GM21737 (cell line): ENCODE data around the gene LRRK1.

Source experiments
- ATAC-seq: cut with Tn5 transposase; IDR thresholded peaks from one replicate; pipeline ENCODE4 v1.9.1; 2021; ENCODE audit warnings: mild to moderate bottlenecking, moderate library complexity; ENCODE audit not compliant: unreplicated experiment

LRRK1 gene

DNA sequence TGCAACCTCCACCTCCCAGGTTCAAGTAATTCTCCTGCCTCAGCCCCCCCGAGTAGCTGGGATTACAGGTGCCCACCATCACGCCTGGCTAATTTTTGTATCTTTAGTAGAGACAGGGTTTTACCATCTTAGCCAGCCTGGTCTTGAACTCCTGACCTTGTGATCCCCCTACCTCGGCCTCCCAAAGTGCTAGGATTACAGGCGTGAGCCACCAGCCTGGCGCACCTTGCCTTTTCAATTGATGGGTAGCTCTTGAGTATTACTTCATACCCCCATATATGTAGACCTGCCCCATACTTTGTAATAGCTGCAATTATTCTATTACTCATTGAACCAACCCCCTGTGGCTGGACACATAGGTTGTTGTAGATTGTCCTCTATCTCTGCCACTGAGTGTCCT lies 101.3 kb downstream of the LRRK1 start:
- ATAC-seq: no peak

- ATAC-seq: no peak
Observed at GRCh38 chr15:101020945-101021344, 101.8 kb downstream of the LRRK1 start.

GRCh38 chr15:101022306-101022705 lies 103.1 kb downstream of the LRRK1 start:
- no peak for ATAC-seq

- ATAC-seq: no peak
Observed at GRCh38 chr15:101022876-101023275, 103.7 kb downstream of the LRRK1 start.

DNA sequence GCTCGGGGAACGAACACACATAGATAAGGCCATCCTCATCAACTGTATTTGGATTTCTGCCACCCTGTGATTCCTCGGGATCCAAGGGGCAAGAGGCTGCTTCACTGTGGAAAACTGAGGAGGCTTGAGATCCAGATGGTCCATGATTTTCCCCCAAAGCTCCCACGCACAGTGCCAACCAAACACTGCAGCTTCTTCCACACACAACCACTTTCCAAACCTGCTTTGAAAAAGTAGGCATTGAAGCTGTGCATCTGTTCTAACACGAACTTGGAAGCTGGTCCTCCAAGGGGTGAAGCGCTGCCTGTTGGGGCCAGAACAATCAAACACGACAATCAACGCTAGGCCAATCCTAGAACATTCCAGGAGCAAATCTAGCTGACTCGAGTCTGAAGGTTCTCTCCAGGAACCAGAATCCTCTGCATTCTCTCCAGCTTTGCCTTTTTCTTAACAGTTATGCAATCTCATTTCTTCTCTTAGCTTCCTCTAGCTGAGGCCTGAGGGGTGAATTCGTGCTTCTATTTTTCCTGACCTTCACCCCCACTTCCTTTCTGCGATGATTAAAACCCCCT lies 104.4 kb downstream of the LRRK1 start:
- no peak for ATAC-seq

DNA sequence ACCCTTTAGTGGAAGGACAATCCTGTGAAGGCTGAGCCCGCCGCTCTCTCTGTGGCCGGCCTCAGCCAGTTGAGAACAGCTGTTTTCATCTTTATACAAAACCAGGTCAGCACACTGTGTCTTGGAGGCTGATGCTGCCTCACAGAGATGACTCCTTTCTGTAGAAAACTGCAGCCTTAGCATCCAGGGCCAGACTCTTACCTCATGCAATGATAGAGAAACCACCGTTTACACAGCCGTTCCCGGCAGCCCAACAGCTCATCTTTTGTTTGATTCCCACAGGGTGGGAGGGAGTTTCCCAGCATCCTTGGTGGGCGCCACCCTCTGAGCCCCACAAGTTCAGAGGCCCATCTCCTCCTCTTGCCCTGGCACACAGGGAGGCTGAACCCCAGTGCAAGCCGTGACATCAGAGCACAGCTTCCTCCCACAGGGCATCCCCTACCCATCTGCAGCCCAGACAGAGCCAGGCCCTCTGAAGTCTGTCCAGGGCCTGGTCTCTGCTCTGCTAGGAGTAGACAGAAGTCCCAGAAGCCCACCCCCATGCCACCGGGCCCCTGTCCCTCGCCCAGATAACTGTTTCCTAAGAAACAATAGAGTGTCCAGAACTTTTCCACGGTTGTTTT lies 105.0 kb downstream of the LRRK1 start:
- no peak for ATAC-seq

GRCh38 chr15:101024706-101025500 lies 105.7 kb downstream of the LRRK1 start:
- no peak for ATAC-seq

DNA sequence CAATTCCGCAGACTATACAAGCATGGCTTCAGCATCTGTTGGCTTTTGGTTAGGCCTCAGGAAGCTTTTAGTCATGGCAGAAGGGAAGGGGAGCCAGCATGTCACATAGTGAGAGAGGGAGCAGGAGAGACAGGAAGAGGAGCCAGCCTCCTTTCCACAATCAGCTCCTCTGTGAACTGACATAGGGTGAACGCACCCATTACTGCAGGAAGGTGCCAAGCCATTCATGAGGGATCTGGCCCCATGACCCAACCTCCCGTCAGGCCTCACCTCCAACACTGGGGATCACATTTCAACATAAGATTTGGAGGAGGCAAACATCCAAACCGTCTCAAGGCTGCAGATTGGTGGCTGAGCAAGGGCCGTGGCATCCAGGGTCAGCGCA lies 106.3 kb downstream of the LRRK1 start:
- ATAC-seq: no peak

- ATAC-seq: no peak
Observed at GRCh38 chr15:101025896-101026631, 106.9 kb downstream of the LRRK1 start.

DNA sequence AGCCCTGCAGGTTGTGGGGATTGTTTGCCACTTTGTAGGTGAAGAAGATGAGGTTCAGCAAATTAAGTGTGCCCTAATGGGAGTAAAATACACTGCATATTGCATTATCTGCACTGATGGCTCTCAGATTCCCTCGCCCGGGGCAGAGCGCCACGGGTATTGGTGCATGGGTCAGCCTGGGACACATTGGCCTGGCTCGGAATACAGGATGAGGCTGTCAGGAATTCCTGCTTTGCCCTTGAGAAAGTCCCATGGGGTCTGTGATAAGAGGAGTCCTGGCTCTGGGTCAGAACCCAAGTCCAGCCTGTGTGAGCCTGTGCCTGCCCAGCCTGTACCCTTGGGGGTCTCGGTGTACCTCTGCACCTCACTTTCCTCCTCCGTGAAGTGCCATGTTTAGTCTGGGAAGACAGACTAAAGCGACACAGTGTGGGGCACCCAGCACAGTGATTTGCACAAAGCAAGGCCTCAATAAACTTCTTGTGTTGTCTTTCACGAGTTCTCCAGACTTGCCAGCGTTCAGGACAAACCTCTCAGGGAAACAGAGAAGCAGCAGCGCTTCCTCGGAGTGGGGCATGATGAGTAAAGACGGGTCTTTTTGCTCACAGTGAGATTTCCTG lies 107.6 kb downstream of the LRRK1 start:
- ATAC-seq: no peak

DNA sequence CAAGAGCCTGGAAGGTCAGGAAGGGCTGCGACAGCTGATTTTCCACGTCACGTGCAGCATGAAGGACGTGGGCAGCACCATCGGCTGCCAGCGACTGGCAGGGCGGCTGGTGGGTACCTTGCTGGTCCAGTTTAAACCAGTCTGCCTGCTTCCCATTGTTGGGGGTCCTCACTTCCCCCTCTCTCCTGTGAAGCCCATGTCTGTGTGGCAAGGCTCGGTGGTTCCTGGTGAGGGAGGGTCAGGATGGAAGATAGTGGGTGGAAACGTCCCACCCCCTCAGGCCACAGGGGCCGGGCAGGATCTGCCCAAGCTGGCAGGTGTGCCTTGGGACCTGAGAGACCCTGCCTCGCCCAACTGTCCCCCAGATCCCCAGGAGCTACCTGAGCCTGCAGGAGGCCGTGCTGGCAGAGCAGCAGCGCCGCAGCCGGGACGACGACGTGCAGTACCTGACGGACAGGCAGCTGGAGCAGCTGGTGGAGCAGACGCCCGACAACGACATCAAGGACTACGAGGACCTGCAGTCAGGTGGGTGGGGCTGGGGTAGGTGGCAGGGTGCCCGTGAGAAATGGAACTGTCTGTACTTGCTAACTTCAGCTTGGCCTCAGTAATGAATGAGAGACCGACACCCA lies 108.2 kb downstream of the LRRK1 start:
- ATAC-seq: no peak

GRCh38 chr15:101027920-101028319 lies 108.8 kb downstream of the LRRK1 start:
- ATAC-seq: no peak

DNA sequence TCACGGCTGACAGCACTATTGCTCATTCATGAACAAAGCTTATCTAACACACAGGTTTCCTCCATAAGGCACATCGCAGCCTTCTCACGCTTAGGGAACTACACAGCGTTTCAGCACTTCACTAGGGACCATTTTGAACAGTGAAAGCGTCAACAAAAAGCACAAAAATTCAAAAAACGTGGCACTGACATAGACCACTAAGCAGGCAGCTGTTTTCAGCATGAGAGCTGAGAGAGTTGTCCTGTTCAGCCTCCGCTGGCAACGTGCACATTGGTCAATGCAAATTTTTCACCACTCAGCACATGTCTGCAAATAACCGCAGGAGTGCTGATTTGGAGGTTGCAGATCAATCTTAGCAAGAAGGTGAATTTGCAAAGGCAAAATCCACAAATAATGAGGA lies 109.2 kb downstream of the LRRK1 start:
- no peak for ATAC-seq

GRCh38 chr15:101028772-101029438 lies 109.7 kb downstream of the LRRK1 start:
- ATAC-seq: no peak

DNA sequence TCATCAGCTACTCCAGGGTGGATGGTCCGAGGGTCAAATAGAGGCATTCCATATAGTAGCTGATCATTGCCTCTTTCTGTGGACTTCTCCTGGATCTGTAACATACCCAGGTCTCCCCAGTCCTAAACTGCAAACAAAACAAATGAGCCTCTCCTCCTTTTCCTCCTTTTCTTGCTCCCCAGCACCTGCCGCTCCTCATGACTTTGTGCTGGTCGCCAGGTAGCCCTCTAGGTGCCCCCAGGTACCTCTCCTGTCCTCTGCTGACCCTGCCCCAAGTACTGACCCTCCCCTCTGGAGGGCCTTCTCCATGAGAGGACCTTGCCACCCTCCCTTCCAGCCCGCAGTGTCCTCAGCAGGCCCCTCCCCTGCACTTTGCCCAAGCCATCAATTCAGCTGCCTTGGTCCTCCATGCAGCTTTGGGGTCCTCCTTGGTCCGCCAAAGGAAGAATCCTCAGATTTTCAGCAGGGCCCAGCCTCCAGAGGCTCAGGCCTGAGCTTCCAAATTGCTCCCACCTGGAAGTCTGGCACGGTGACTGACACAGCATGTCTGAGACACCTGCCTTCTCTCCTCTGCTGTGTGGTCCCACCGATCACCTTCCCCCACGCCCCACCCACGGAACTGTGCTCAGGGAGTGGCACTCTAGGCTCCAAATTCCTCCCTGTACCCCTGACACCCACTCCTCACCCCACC lies 111.0 kb downstream of the LRRK1 start:
- no peak for ATAC-seq

DNA sequence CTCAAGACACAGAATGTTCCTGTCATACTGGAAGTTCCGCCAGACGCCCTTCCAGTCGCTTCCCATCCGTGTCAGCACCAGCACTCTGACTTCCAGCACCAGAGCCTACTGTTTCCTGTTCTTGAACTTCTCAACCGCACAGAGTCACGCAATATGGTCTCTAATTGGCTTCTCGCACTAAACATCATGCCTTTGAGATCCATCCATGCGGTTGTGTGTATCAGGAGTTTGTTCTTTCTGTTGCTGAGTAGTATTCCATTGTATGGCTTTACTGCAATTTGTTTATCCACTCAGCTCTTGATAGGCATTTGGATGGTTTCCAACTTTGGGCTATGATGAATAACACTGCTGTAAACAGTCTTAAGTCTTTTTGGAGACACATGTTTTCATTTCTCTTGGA lies 112.1 kb downstream of the LRRK1 start:
- no peak for ATAC-seq

GRCh38 chr15:101033801-101034200 lies 114.6 kb downstream of the LRRK1 start:
- no peak for ATAC-seq

- no peak for ATAC-seq
Observed at GRCh38 chr15:101035611-101036010, 116.5 kb downstream of the LRRK1 start.

- no peak for ATAC-seq
Observed at GRCh38 chr15:101036189-101036588, 117.0 kb downstream of the LRRK1 start.
